Naive thymus-derived CD4-positive, alpha-beta T cell (primary cell): ENCODE data around the gene PLPPR2. TPM values are rescaled to one million over a fixed set of nuclear protein-coding genes. Genes with fewer than 3 reads are reported as not detected.

Experiments used
- ATAC-seq: fragments of 150-1000 bp; cut with Tn5 transposase; 2 replicates; pipeline ENCODE4 v1.10.0; 2021; ENCODE audit warnings: mild to moderate bottlenecking, moderate library complexity
- CTCF ChIA-PET: fragments of 350-600 bp; sonication (Branson Sonifier 250); formaldehyde crosslinking; loops from one replicate; lab custom pipeline; 2021; ENCODE audit warnings: antibody characterized with exemption; lab: Charles Lee
- POLR2A ChIA-PET: fragments of 350-600 bp; sonication (Branson Sonifier 250); formaldehyde crosslinking; loops from one replicate; lab custom pipeline; 2021; ENCODE audit warnings: antibody characterized with exemption, inconsistent platforms; lab: Charles Lee
- DNase-seq, 9 donors: peaks; one replicate each; pipeline versions ENCODE4 v3.0.0 to v3.0.0-alpha.2; 2020 to 2022; ENCODE audit warnings: mixed read lengths in 1 of 9
- H3K27ac ChIP-seq: one replicate; pipeline ENCODE4 v1.7.0; 2013; ENCODE audit warnings: mild to moderate bottlenecking, low read depth, low read length, moderate library complexity
- H3K27me3 ChIP-seq, 2 donors: one replicate each; pipeline ENCODE4 v1.7.0; 2013; ENCODE audit warnings: low read length in 2 of 2, mild to moderate bottlenecking in 2 of 2, moderate library complexity in 2 of 2; ENCODE audit not compliant: control insufficient read depth in 2 of 2, insufficient read depth in 2 of 2
- H3K36me3 ChIP-seq, 3 experiments: 1 replicate in 2 of 3; 2 replicates in 1 of 3; pipeline ENCODE4 v1.7.0; 2013; ENCODE audit warnings: low read length in 3 of 3, mild to moderate bottlenecking in 3 of 3, moderate library complexity in 1 of 3; ENCODE audit not compliant: insufficient read depth in 3 of 3, control insufficient read depth in 2 of 3
- H3K4me1 ChIP-seq, 2 donors: one replicate each; pipeline ENCODE4 v1.7.0; 2013; ENCODE audit warnings: low read length in 2 of 2, mild to moderate bottlenecking in 2 of 2, moderate library complexity in 1 of 2; ENCODE audit not compliant: control insufficient read depth in 2 of 2, insufficient read depth in 2 of 2
- H3K4me3 ChIP-seq: 2 replicates; pipeline ENCODE4 v1.7.0; 2013; ENCODE audit warnings: mild to moderate bottlenecking, low read length
- H3K9me3 ChIP-seq, 3 experiments: 1 replicate in 2 of 3; 2 replicates in 1 of 3; pipeline ENCODE4 v1.7.0; 2013; ENCODE audit warnings: low read length in 3 of 3; ENCODE audit not compliant: control insufficient read depth in 2 of 3
- H3K27ac Mint-ChIP-seq, 9 donors: one replicate each; pipeline ENCODE4 v1.8.0; 2020 to 2022; ENCODE audit warnings: mixed read lengths in 9 of 9, mild to moderate bottlenecking in 8 of 9, moderate library complexity in 5 of 9, inconsistent platforms in 2 of 9
- H3K27me3 Mint-ChIP-seq, 5 donors: one replicate each; pipeline ENCODE4 v1.8.0; 2021 to 2022; ENCODE audit warnings: mixed read lengths in 5 of 5, mild to moderate bottlenecking in 1 of 5
- H3K36me3 Mint-ChIP-seq, 5 donors: one replicate each; pipeline ENCODE4 v1.8.0; 2020 to 2022; ENCODE audit warnings: mixed read lengths in 5 of 5, mild to moderate bottlenecking in 3 of 5, inconsistent platforms in 1 of 5
- H3K4me1 Mint-ChIP-seq, 7 donors: one replicate each; pipeline ENCODE4 v1.8.0; 2020 to 2022; ENCODE audit warnings: mixed read lengths in 7 of 7, mild to moderate bottlenecking in 3 of 7, inconsistent platforms in 1 of 7
- H3K4me3 Mint-ChIP-seq, 10 donors: one replicate each; pipeline ENCODE4 v1.8.0; 2020 to 2022; ENCODE audit warnings: mild to moderate bottlenecking in 10 of 10, mixed read lengths in 10 of 10, moderate library complexity in 6 of 10, inconsistent platforms in 2 of 10
- H3K9me3 Mint-ChIP-seq, 11 donors: one replicate each; pipeline ENCODE4 v1.8.0; 2020 to 2022; ENCODE audit warnings: mixed read lengths in 11 of 11, mild to moderate bottlenecking in 4 of 11, inconsistent platforms in 1 of 11, moderate library complexity in 1 of 11
- intact Hi-C, 2 donors: fragments of 100-400 bp; cut with micrococcal nuclease; formaldehyde crosslinking; loops; one replicate each; pipeline ENCODE4 v1.15.1; 2023
- polyA plus RNA-seq, 2 donors: library from polyadenylated mRNA; unstranded; fragments of 300-500 nt; fragmentation: Illumina TruSeq; gene quantifications; one replicate each; pipeline ENCODE4 v1.2.3, GENCODE V29; 2021
- total RNA-seq, 6 experiments: library from RNA in 5 of 6; stranded (reverse) in 5 of 6; gene quantifications; 1 replicate in 5 of 6; 2 replicates in 1 of 6; pipeline ENCODE4 v1.2.3 and lab custom pipeline; 2021 to 2026

The PLPPR2 gene
- total and polyA plus RNA-seq, 7 experiments from 2014 or later, result 0.92 to 31.0 (median 12.8) TPM

DNA sequence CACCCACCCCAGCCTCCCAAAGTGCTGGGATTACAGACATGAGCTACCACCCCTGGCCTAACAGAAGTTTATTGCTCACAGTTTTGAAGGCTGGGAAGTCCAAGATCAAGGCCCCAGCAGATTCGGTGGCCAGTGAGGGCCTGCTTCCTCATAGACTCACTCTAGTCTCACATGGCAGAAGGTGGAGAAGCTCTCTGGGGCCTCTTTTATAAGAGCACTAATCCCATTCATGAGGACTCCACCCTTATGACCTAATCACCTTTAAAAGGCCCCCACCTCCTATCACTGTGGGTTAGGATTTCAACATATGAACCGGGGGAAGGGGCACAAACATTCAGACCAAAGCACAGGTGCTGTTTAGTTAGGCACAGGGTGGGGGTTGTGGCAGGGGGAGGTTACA lies 12.3 kb downstream of the PLPPR2 start:
- no peaks in the 10 kb centered on the region for H3K4me1 ChIP-seq
- Mint-ChIP-seq H3K36me3 (peaks cover 5 to 36% (median 13%) of the 10 kb centered on the region in 5 donors), H3K4me3 (no peak overlapping the region), H3K27ac (peak overlapping the region in 1 of 9 donors; percentile 53), H3K27me3 (no peaks in the 10 kb centered on the region), H3K4me1 (peaks cover 0 to 4% (median 0%) of the 10 kb centered on the region in 7 donors), H3K9me3 (no peaks in the 10 kb centered on the region)
- no peaks in the 10 kb centered on the region for H3K27me3 ChIP-seq
- no peaks in the 10 kb centered on the region for H3K9me3 ChIP-seq
- ATAC-seq, result no peak
- intact Hi-C loops, result no loop called here
- H3K36me3 ChIP-seq, result peaks cover 0 to 42% (median 0%) of the 10 kb centered on the region in 3 experiments
- H3K27ac ChIP-seq, result no peak overlapping the region
- CTCF ChIA-PET, result interaction anchor here (0.6 kb wide), 1 partner anchor 42 kb away, joined by 3 read pairs; no protein-coding TSS in a partner anchor
- POLR2A ChIA-PET, result interaction anchor here (2.5 kb wide), 1 partner anchor 13 kb away, joined by 11 read pairs; no protein-coding TSS in a partner anchor
- H3K4me3 ChIP-seq, result no peak overlapping the region
- no peak for DNase-seq

DNA sequence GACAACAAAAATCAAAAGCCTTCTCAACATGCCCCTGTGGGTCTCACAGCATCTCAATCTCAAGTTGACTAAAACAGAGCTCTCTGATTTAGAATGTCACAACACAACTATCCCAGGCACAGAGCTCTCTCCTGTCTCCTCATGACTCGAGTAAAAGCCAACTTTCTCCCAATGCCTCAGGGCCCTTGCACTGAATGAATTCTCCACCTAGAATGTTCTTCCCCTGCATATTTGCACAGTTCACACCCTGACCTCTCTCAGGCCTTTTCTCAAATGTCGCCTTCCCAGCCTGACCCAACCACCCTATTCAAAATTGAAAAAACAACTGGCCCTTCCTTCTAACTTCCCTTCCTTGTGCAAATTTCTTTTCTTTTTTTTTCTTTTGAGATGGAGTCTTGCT lies 15.5 kb downstream of the PLPPR2 start:
- ChIA-PET POLR2A (interaction anchor here (1.0 kb wide), 1 partner anchor 158 kb away, joined by 3 read pairs; the partner anchor contains the start of gene ECSIT), CTCF (interaction anchor here (1.3 kb wide), 1 partner anchor 10 kb away, joined by 4 read pairs; no protein-coding TSS in a partner anchor)
- Mint-ChIP-seq H3K36me3 (peaks cover 10 to 30% (median 13%) of the 10 kb centered on the region in 5 donors), H3K27ac (peak overlapping the region in 1 of 9 donors; percentile 86), H3K9me3 (no peaks in the 10 kb centered on the region), H3K4me1 (peaks cover 3 to 12% (median 8%) of the 10 kb centered on the region in 7 donors), H3K27me3 (no peaks in the 10 kb centered on the region), H3K4me3 (no peak overlapping the region)
- H3K4me1 ChIP-seq, result peaks cover 12% of the 10 kb centered on the region in 2 donors
- no peaks in the 10 kb centered on the region for H3K27me3 ChIP-seq
- intact Hi-C loops, result loop anchor here in 1 of 2 donors (5.0 kb wide), 1 partner anchor 1422 kb away; the partner anchor contains the start of gene JUNB
- peaks cover 0 to 22% (median 0%) of the 10 kb centered on the region in 3 experiments for H3K36me3 ChIP-seq
- H3K27ac ChIP-seq, result no peak overlapping the region
- H3K4me3 ChIP-seq, result no peak overlapping the region
- H3K9me3 ChIP-seq, result no peaks in the 10 kb centered on the region
- DNase-seq (no peak), ATAC-seq (no peak)

DNA sequence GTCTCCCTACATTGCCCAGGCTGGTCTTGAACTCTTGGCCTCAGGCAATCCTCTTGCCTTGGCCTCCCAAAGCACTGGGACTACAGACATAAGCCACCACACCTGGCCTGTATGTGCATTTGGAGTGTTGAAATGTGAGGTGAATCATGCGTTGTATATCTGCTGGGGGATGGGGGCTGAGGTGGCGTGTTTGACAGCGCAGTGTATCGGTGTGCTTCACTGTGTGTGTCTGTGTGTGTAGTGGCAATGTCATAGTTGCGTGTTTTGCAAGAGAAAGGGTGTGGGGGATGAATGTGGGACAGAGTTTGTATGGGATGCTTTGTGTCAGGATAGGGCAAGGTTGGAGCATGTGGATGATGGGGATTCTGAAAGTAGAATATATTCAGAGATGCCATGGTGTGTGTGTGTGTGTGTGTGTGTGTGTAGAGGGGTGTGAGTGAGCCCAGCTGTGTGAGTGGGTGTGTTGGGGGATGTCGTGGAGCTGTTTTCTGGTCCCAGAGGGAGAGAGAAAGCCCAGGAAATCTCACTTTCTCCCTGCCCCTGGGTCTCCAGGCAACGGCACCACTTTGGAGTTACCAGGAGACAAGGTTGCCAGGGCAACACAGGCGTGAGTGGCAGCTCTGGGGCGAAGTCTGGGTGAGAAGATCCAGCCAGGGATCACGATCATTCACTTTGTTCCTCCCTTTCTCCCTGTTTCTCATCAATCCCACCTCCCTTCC lies 18.1 kb downstream of the PLPPR2 start:
- Mint-ChIP-seq H3K9me3 (peaks cover 0 to 2% (median 0%) of the 10 kb centered on the region in 11 donors), H3K4me1 (peaks cover 12 to 34% (median 26%) of the 10 kb centered on the region in 7 donors), H3K4me3 (peak overlapping the region in 6 of 10 donors; percentile 2 to 72 (median 38)), H3K27me3 (no peaks in the 10 kb centered on the region), H3K27ac (peak overlapping the region in 4 of 9 donors; percentile 3 to 90 (median 36)), H3K36me3 (peaks cover 15 to 26% (median 20%) of the 10 kb centered on the region in 5 donors)
- POLR2A ChIA-PET, result interaction anchor here (1.3 to 3.6 kb wide), 6 partner anchors 10 to 62 kb away, joined by 6 to 36 read pairs (median 24); partner anchors contain the start of genes CCDC159, EPOR, ODAD3 and PRKCSH
- Histone ChIP-seq H3K4me3 (peak overlapping the region; percentile 92), H3K4me1 (peaks cover 21 to 30% of the 10 kb centered on the region in 2 donors), H3K27me3 (no peaks in the 10 kb centered on the region), H3K9me3 (no peaks in the 10 kb centered on the region), H3K27ac (no peak overlapping the region), H3K36me3 (peaks cover 0 to 16% (median 0%) of the 10 kb centered on the region in 3 experiments)
- ATAC-seq (no peak), DNase-seq (peak in 1 of 9 donors; percentile 4)
- CTCF ChIA-PET, result interaction anchor here (2.0 to 2.2 kb wide), 2 partner anchors 10 to 109 kb away, joined by 7 to 8 read pairs; no protein-coding TSS in a partner anchor
- intact Hi-C loops, result loop anchor here in 1 of 2 donors (5.0 kb wide), 1 partner anchor 1419 kb away; the partner anchor contains the start of gene JUNB

DNA sequence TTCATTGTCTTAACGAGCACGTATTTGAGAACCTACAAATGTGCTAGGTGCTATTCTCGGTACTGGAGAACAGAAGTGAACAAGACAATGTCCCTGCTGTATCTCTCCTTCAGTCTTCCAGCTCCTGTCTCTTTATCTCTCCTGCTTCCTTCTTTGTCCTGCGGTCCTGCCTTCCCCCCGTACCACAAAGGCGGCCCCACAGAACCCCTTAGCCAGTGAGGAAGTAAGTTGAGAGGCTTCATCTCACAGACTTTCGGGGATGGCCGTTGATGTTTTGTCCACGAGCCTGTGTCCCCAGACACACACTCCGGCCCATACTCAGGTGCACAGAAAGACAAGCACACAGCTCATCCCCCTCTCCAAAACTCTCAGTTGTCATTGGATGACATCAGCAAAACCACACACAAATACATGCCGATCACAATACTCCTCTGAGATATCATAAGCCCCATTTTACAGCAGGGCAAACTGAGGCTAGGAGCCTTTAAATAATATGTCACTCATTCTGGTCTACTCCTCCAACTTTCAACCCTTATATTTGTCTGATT lies 18.7 kb downstream of the PLPPR2 start:
- Mint-ChIP-seq H3K27ac (no peak overlapping the region), H3K4me3 (no peak overlapping the region), H3K9me3 (peaks cover 0 to 2% (median 0%) of the 10 kb centered on the region in 11 donors), H3K4me1 (peaks cover 12 to 38% (median 27%) of the 10 kb centered on the region in 7 donors), H3K36me3 (peaks cover 11 to 27% (median 20%) of the 10 kb centered on the region in 5 donors), H3K27me3 (no peaks in the 10 kb centered on the region)
- ChIA-PET POLR2A (interaction anchor here (1.1 to 3.6 kb wide), 9 partner anchors 10 to 393 kb away, joined by 4 to 36 read pairs (median 12); partner anchors contain the start of genes CCDC159, ECSIT, EPOR and ODAD3), CTCF (interaction anchor here (1.1 to 2.3 kb wide), 6 partner anchors 9 to 108 kb away, joined by 3 to 13 read pairs (median 6); partner anchors contain the start of genes CCDC159, RAB3D and TMEM205)
- DNase-seq (peak in 1 of 9 donors; percentile 9), ATAC-seq (no peak)
- H3K36me3 ChIP-seq, result peaks cover 0 to 15% (median 0%) of the 10 kb centered on the region in 3 experiments
- H3K9me3 ChIP-seq, result no peaks in the 10 kb centered on the region
- H3K4me3 ChIP-seq, result peak overlapping the region; percentile 92
- intact Hi-C loops, result loop anchor here (1.0 to 5.0 kb wide), 7 partner anchors 19 to 1418 kb away; partner anchors contain the start of genes CCDC159 (in 1 of the 2), JUNB (in 1 of the 2), ODAD3 (in 1 of the 2) and PLPPR2 (in 1 of the 2)
- H3K27me3 ChIP-seq, result no peaks in the 10 kb centered on the region
- H3K27ac ChIP-seq, result peak overlapping the region; percentile 92
- peaks cover 21 to 30% of the 10 kb centered on the region in 2 donors for H3K4me1 ChIP-seq

DNA sequence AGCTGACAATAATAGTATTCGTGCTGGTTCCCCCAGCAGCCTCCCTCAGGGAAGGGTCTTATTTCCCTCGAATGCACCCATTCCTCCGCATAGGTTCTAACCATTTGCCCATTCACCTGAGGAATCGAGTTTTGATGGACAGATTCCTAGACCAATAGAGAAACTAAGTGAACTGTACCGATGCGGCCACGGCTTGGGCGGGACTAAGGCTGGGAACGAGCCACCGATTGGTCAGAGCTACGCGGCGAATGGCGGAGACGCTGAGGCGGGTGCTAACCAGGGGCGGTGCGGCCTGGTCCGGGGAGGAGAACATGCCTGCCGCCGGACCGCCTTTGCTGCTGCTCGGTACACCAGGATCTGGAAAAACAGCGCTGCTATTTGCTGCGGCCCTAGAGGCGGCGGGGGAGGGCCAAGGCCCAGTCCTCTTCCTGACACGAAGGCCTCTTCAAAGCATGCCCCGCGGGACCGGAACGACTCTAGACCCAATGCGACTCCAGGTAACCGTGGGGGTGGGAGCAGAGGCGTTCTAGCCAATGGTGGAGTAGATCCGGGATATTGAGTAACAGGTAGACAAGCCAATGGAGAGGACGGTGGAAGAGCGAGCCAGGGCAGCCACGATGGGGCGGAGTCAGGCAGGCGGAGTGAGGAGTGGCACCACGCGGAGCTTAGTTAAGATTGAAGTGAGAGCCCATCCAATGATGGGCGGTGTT lies 19.4 kb downstream of the PLPPR2 start, which contains the start of gene SWSAP1:
TSS of gene SWSAP1 (plus strand) at position 234 of the 710 bp plus-strand sequence. CDS start at position 249, 15 bp downstream.
- POLR2A ChIA-PET, result interaction anchor here (0.5 to 3.6 kb wide), 25 partner anchors 8 to 1540 kb away, joined by 3 to 36 read pairs (median 4); partner anchors contain the start of genes CCDC159, ECSIT, ELOF1 and EPOR
- CTCF ChIA-PET, result interaction anchor here (0.6 to 2.3 kb wide), 8 partner anchors 9 to 847 kb away, joined by 3 to 13 read pairs (median 4); partner anchors contain the start of genes CCDC159, RAB3D and TMEM205
- Mint-ChIP-seq H3K9me3 (peaks cover 0 to 2% (median 0%) of the 10 kb centered on the region in 11 donors), H3K27me3 (no peaks in the 10 kb centered on the region), H3K4me3 (peak within 1 kb of the TSS in 3 of 10 donors; percentile 31 to 56 (median 45)), H3K36me3 (peaks cover 11 to 23% (median 16%) of the 10 kb centered on the region in 5 donors), H3K27ac (peak within 1 kb of the TSS in 1 of 9 donors; percentile 22), H3K4me1 (peaks cover 12 to 40% (median 28%) of the 10 kb centered on the region in 7 donors)
- peaks cover 0 to 9% (median 0%) of the 10 kb centered on the region in 3 experiments for H3K36me3 ChIP-seq
- peak within 1 kb of the TSS; percentile 92 for H3K4me3 ChIP-seq
- H3K9me3 ChIP-seq, result no peaks in the 10 kb centered on the region
- intact Hi-C loops, result loop anchor here (1.0 to 5.0 kb wide), 9 partner anchors 9 to 1418 kb away; partner anchors contain the start of genes CCDC159 (in 2 of the 2), ODAD3 (in 2 of the 2), PLPPR2 (in 2 of the 2) and PRKCSH (in 2 of the 2)
- no peaks in the 10 kb centered on the region for H3K27me3 ChIP-seq
- H3K27ac ChIP-seq, result peak within 1 kb of the TSS; percentile 92
- peak; percentile 87 to 99 (median 99) for DNase-seq
- H3K4me1 ChIP-seq, result peaks cover 21 to 30% of the 10 kb centered on the region in 2 donors
- peak; percentile 94 for ATAC-seq
